Caco-2 (cell line): ENCODE results near the gene ZNF268. TPM values are rescaled to one million over a fixed set of nuclear protein-coding genes. Genes with fewer than 3 reads are reported as not detected.

Experiments
- BruUV-seq: library from RNA; stranded (reverse); fragments of 400-500 nt; replicated peaks from 2 replicates; lab custom pipeline; 2021; lab: Mats Ljungman, UMichigan
- CTCF ChIA-PET: fragments of 300-600 bp; sonication (Branson Sonifier 250); formaldehyde crosslinking; loops from one replicate; lab custom pipeline; 2022; ENCODE audit warnings: antibody characterized with exemption; lab: Charles Lee
- POLR2A ChIA-PET: fragments of 300-600 bp; sonication (Branson Sonifier 250); formaldehyde crosslinking; loops from one replicate; lab custom pipeline; 2022; ENCODE audit warnings: antibody characterized with exemption; lab: Charles Lee
- DNase-seq, 2 experiments: peaks; one replicate each; pipeline versions ENCODE4 v3.0.0 to v3.0.0-alpha.2; 2020 to 2022
- H3K27me3 ChIP-seq: replicated peaks from 2 replicates; pipeline ENCODE4 v1.6.0; 2011; ENCODE audit warnings: low read length; ENCODE audit not compliant: control insufficient read depth, insufficient read depth
- H3K36me3 ChIP-seq: 2 replicates; pipeline ENCODE4 v1.5.1; 2011; ENCODE audit warnings: low read length; ENCODE audit not compliant: control insufficient read depth, insufficient read depth
- H3K4me1 ChIP-seq: fragments of 250-450 bp; sonication (Bioruptor Pico); 2 replicates; pipeline ENCODE4 v1.5.1; 2020; ENCODE audit warnings: mild to moderate bottlenecking
- H3K4me3 ChIP-seq: 2 replicates; pipeline ENCODE4 v1.5.1; 2011; ENCODE audit warnings: low read depth, mild to moderate bottlenecking, control low read depth, low read length
- H3K9me3 ChIP-seq: fragments of 250-450 bp; sonication (Bioruptor Pico); 2 replicates; pipeline ENCODE4 v1.5.1; 2020; ENCODE audit warnings: mild to moderate bottlenecking, moderate library complexity
- H3K27ac Mint-ChIP-seq: one replicate; pipeline ENCODE4 v1.8.0; 2022; ENCODE audit warnings: mixed read lengths; ENCODE audit not compliant: unreplicated experiment
- H3K27me3 Mint-ChIP-seq: one replicate; pipeline ENCODE4 v1.8.0; 2022; ENCODE audit warnings: mixed read lengths; ENCODE audit not compliant: insufficient read depth, unreplicated experiment
- H3K36me3 Mint-ChIP-seq: one replicate; pipeline ENCODE4 v1.8.0; 2022; ENCODE audit warnings: mild to moderate bottlenecking, mixed read lengths; ENCODE audit not compliant: insufficient read depth, unreplicated experiment
- H3K4me1 Mint-ChIP-seq: one replicate; pipeline ENCODE4 v1.8.0; 2022; ENCODE audit warnings: low read depth, mixed read lengths; ENCODE audit not compliant: unreplicated experiment
- H3K4me3 Mint-ChIP-seq: one replicate; pipeline ENCODE4 v1.8.0; 2022; ENCODE audit warnings: mild to moderate bottlenecking, moderate library complexity, mixed read lengths; ENCODE audit not compliant: unreplicated experiment
- H3K9me3 Mint-ChIP-seq: one replicate; pipeline ENCODE4 v1.8.0; 2022; ENCODE audit warnings: mixed read lengths; ENCODE audit not compliant: unreplicated experiment
- intact Hi-C: fragments of 100-400 bp; cut with micrococcal nuclease; formaldehyde crosslinking; loops from one replicate; pipeline ENCODE4 v1.10.0; 2022; ENCODE audit not compliant: unreplicated experiment
- total RNA-seq: library from RNA; stranded (reverse); gene quantifications from 2 replicates; pipeline ENCODE4 v1.2.3, GENCODE V29; 2022
- TF ChIP-seq, protein P1 (sequence below), 2 experiments: fragments of 200-600 bp in 1 of 2; IDR thresholded peaks; 1 replicate in 1 of 2; 2 replicates in 1 of 2; pipeline versions ENCODE4 v1.5.1 to v1.8.0; 2011 to 2022; ENCODE audit warnings: antibody characterized with exemption in 1 of 2, control low read depth in 1 of 2, inconsistent platforms in 1 of 2, low read depth in 1 of 2, low read length in 1 of 2, mild to moderate bottlenecking in 1 of 2, moderate library complexity in 1 of 2; ENCODE audit not compliant: insufficient read depth in 1 of 2, severe bottlenecking in 1 of 2, unreplicated experiment in 1 of 2

ZNF268 gene
- total RNA-seq, 1 experiment from 2014 or later, result 32.0 TPM

DNA sequence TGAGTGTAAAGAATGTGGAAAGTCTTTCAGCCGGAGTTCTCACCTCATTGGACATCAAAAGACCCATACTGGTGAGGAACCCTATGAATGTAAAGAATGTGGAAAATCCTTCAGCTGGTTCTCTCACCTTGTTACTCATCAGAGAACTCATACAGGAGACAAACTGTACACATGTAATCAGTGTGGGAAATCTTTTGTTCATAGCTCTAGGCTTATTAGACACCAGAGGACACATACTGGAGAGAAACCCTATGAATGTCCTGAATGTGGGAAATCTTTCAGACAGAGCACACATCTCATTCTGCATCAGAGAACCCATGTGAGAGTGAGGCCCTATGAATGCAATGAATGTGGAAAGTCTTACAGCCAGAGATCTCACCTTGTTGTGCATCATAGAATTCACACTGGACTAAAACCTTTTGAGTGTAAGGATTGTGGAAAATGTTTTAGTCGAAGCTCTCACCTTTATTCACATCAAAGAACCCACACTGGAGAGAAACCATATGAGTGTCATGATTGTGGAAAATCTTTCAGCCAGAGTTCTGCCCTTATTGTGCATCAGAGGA lies 25.1 kb upstream of the ZNF268 start:
- no peaks in the 10 kb centered on the region for H3K27me3 ChIP-seq
- Mint-ChIP-seq H3K36me3 (peaks cover 27% of the 10 kb centered on the region), H3K4me3 (no peak overlapping the region), H3K27me3 (no peaks in the 10 kb centered on the region), H3K4me1 (no peaks in the 10 kb centered on the region), H3K9me3 (peaks cover 84% of the 10 kb centered on the region), H3K27ac (no peak overlapping the region)
- peaks cover 3% of the 10 kb centered on the region; the same call in 1 of the 2 replicates for H3K36me3 ChIP-seq
- H3K4me3 ChIP-seq, result no peak overlapping the region
- POLR2A ChIA-PET, result no interaction called here
- H3K9me3 ChIP-seq, result peaks cover 47% of the 10 kb centered on the region
- TF ChIP-seq, protein P1, sequence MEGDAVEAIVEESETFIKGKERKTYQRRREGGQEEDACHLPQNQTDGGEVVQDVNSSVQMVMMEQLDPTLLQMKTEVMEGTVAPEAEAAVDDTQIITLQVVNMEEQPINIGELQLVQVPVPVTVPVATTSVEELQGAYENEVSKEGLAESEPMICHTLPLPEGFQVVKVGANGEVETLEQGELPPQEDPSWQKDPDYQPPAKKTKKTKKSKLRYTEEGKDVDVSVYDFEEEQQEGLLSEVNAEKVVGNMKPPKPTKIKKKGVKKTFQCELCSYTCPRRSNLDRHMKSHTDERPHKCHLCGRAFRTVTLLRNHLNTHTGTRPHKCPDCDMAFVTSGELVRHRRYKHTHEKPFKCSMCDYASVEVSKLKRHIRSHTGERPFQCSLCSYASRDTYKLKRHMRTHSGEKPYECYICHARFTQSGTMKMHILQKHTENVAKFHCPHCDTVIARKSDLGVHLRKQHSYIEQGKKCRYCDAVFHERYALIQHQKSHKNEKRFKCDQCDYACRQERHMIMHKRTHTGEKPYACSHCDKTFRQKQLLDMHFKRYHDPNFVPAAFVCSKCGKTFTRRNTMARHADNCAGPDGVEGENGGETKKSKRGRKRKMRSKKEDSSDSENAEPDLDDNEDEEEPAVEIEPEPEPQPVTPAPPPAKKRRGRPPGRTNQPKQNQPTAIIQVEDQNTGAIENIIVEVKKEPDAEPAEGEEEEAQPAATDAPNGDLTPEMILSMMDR (IDR thresholded peaks at IDR 0.05; ENCODE audit: insufficient read depth in 1 of 2, low read depth in 1 of 2, low read length in 1 of 2, severe bottlenecking in 1 of 2, unreplicated experiment in 1 of 2), result no peak
- CTCF ChIA-PET, result no interaction called here
- intact Hi-C loops, result no loop called here
- H3K4me1 ChIP-seq, result no peaks in the 10 kb centered on the region
- BruUV-seq, result no TSS peak
- DNase-seq, result no peak

DNA sequence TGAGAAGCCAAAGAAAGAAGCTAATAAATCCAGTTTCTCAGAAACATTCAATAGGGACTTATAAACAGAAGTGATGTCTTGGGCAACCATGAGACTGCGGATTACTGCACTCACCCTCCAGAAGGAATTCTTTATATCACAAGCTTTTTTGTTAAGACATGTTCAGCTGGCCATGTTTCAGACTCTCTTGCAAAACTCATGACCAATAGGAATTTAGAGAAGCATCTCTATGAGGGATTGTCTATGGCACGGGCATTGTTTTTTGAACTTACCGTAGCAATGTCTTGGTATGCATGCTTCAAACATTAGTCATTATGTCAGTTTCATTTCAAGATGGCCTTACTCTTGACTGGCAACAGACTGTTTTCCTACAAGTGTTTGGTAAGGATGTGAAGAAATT lies 15.5 kb upstream of the ZNF268 start:
- Histone ChIP-seq H3K4me3 (no peak overlapping the region), H3K4me1 (no peaks in the 10 kb centered on the region), H3K36me3 (no peaks in the 10 kb centered on the region), H3K9me3 (peaks cover 12% of the 10 kb centered on the region), H3K27me3 (no peaks in the 10 kb centered on the region)
- POLR2A ChIA-PET, result no interaction called here
- Mint-ChIP-seq H3K9me3 (peaks cover 46% of the 10 kb centered on the region), H3K36me3 (no peaks in the 10 kb centered on the region), H3K27me3 (no peaks in the 10 kb centered on the region), H3K4me1 (no peaks in the 10 kb centered on the region), H3K27ac (no peak overlapping the region), H3K4me3 (no peak overlapping the region)
- TF ChIP-seq, protein P1 (IDR thresholded peaks at IDR 0.05; ENCODE audit: insufficient read depth in 1 of 2, low read depth in 1 of 2, low read length in 1 of 2, severe bottlenecking in 1 of 2, unreplicated experiment in 1 of 2), result no peak
- intact Hi-C loops, result no loop called here
- BruUV-seq, result no TSS peak
- DNase-seq, result no peak
- CTCF ChIA-PET, result no interaction called here

DNA sequence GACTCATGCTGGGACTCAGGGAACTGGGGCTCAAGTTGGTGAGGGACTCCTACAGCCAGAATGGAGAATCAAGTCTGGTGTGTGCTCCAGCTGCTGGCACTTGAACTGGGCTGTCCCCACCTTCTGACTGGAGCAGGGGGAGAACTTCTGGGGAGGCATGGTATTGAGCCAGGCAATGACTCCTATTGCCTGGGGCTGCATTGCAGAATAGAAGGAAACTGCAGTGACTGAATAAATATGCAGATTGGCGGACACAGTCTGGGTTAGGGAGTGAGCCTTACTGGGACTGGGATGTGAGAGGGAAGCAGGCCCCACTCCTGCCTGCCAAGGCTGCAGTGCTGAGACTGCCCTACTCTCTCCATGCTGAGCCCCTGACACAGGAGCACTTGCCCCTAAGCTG lies 8.8 kb upstream of the ZNF268 start:
- H3K9me3 ChIP-seq, result peaks cover 34% of the 10 kb centered on the region
- no peak overlapping the region for H3K4me3 Mint-ChIP-seq
- TF ChIP-seq, protein P1 (IDR thresholded peaks at IDR 0.05; ENCODE audit: insufficient read depth in 1 of 2, low read depth in 1 of 2, low read length in 1 of 2, severe bottlenecking in 1 of 2, unreplicated experiment in 1 of 2), result no peak
- H3K36me3 Mint-ChIP-seq, result no peaks in the 10 kb centered on the region
- H3K36me3 ChIP-seq, result no peaks in the 10 kb centered on the region
- no peak overlapping the region for H3K4me3 ChIP-seq
- peaks cover 26% of the 10 kb centered on the region for H3K9me3 Mint-ChIP-seq
- DNase-seq, result no peak
- H3K27ac Mint-ChIP-seq, result no peak overlapping the region
- intact Hi-C loops, result no loop called here
- H3K27me3 ChIP-seq, result no peaks in the 10 kb centered on the region
- no peaks in the 10 kb centered on the region for H3K27me3 Mint-ChIP-seq
- POLR2A ChIA-PET, result no interaction called here
- no TSS peak for BruUV-seq
- H3K4me1 ChIP-seq, result no peaks in the 10 kb centered on the region
- CTCF ChIA-PET, result no interaction called here
- H3K4me1 Mint-ChIP-seq, result no peaks in the 10 kb centered on the region
